CD4-positive, CD25-positive, alpha-beta regulatory T cell (primary cell): ENCODE measurements around the gene ITFG1. TPM values are rescaled to one million over a fixed set of nuclear protein-coding genes. Genes with fewer than 3 reads are reported as not detected.

ENCODE experiments used
- ATAC-seq, 2 donors: fragments of 150-1000 bp; cut with Tn5 transposase; one replicate each; pipeline ENCODE4 v1.10.0; 2021; ENCODE audit warnings: low read depth in 2 of 2, moderate number of reproducible peaks in 2 of 2, moderate library complexity in 1 of 2
- DNase-seq, 3 donors: peaks; one replicate each; pipeline versions ENCODE4 v3.0.0 to v3.0.0-alpha.2; 2012 to 2022; ENCODE audit warnings: mixed read lengths in 1 of 3
- H3K27ac ChIP-seq: one replicate; pipeline ENCODE4 v1.7.0; 2013; ENCODE audit warnings: mild to moderate bottlenecking, low read length; ENCODE audit not compliant: insufficient read depth, poor library complexity, severe bottlenecking
- H3K27me3 ChIP-seq: one replicate; pipeline ENCODE4 v1.7.0; 2013; ENCODE audit warnings: low read length; ENCODE audit not compliant: control insufficient read depth, insufficient read depth
- H3K36me3 ChIP-seq: one replicate; pipeline ENCODE4 v1.7.0; 2013; ENCODE audit warnings: mild to moderate bottlenecking, low read length, moderate library complexity; ENCODE audit not compliant: control insufficient read depth, insufficient read depth
- H3K4me1 ChIP-seq: 2 replicates; pipeline ENCODE4 v1.7.0; 2013; ENCODE audit warnings: mild to moderate bottlenecking, low read length; ENCODE audit not compliant: insufficient read depth, control insufficient read depth, poor library complexity, severe bottlenecking
- H3K4me3 ChIP-seq: one replicate; pipeline ENCODE4 v1.7.0; 2013; ENCODE audit warnings: low read depth, mild to moderate bottlenecking, low read length, moderate library complexity
- H3K9me3 ChIP-seq, 2 experiments: 1 replicate in 1 of 2; 2 replicates in 1 of 2; pipeline ENCODE4 v1.7.0; 2013; ENCODE audit warnings: low read length in 2 of 2, mild to moderate bottlenecking in 1 of 2, moderate library complexity in 1 of 2; ENCODE audit not compliant: control insufficient read depth in 2 of 2
- H3K27ac Mint-ChIP-seq, 3 donors: one replicate each; pipeline ENCODE4 v1.8.0; 2020 to 2022; ENCODE audit warnings: mild to moderate bottlenecking in 3 of 3, mixed read lengths in 3 of 3, moderate library complexity in 2 of 3
- H3K27me3 Mint-ChIP-seq: one replicate; pipeline ENCODE4 v1.8.0; 2022; ENCODE audit warnings: mild to moderate bottlenecking, mixed read lengths
- H3K36me3 Mint-ChIP-seq: one replicate; pipeline ENCODE4 v1.8.0; 2020; ENCODE audit warnings: mixed read lengths
- H3K4me1 Mint-ChIP-seq, 4 donors: one replicate each; pipeline ENCODE4 v1.8.0; 2020 to 2022; ENCODE audit warnings: mixed read lengths in 4 of 4, mild to moderate bottlenecking in 1 of 4
- H3K4me3 Mint-ChIP-seq, 4 donors: one replicate each; pipeline ENCODE4 v1.8.0; 2020 to 2022; ENCODE audit warnings: mild to moderate bottlenecking in 4 of 4, mixed read lengths in 4 of 4, moderate library complexity in 3 of 4
- H3K9me3 Mint-ChIP-seq, 7 donors: one replicate each; pipeline ENCODE4 v1.8.0; 2020 to 2022; ENCODE audit warnings: mixed read lengths in 7 of 7, mild to moderate bottlenecking in 3 of 7, moderate library complexity in 2 of 7
- polyA plus RNA-seq, 4 donors: library from polyadenylated mRNA; unstranded; fragments of 300-500 nt; fragmentation: Illumina TruSeq; gene quantifications; one replicate each; pipeline ENCODE4 v1.2.3, GENCODE V29; 2021
- total RNA-seq: library from RNA; stranded (reverse); gene quantifications from one replicate; pipeline ENCODE4 v1.2.3, GENCODE V29; 2022

Gene ITFG1
- total and polyA plus RNA-seq, 5 donors from 2014 or later, result 30.1 to 47.6 (median 35.9) TPM

GRCh38 chr16:47408491-47408890 lies 52.4 kb downstream of the ITFG1 start:
- no peak overlapping the region for H3K27ac ChIP-seq
- H3K27me3 ChIP-seq, result no peaks in the 10 kb centered on the region
- peaks cover 9 to 39% (median 22%) of the 10 kb centered on the region in 4 donors for H3K4me1 Mint-ChIP-seq
- H3K27ac Mint-ChIP-seq, result no peak overlapping the region
- no peak for ATAC-seq
- H3K27me3 Mint-ChIP-seq, result no peaks in the 10 kb centered on the region
- H3K4me3 Mint-ChIP-seq, result no peak overlapping the region
- H3K9me3 ChIP-seq, result no peaks in the 10 kb centered on the region
- no peak overlapping the region for H3K4me3 ChIP-seq
- H3K4me1 ChIP-seq, result peaks cover 11% of the 10 kb centered on the region
- H3K36me3 Mint-ChIP-seq, result peaks cover 44% of the 10 kb centered on the region
- no peak for DNase-seq
- H3K36me3 ChIP-seq, result peaks cover 2% of the 10 kb centered on the region
- no peaks in the 10 kb centered on the region for H3K9me3 Mint-ChIP-seq

- H3K9me3 Mint-ChIP-seq, result no peaks in the 10 kb centered on the region
- no peak overlapping the region for H3K27ac ChIP-seq
- H3K4me1 ChIP-seq, result peaks cover 7% of the 10 kb centered on the region
- no peaks in the 10 kb centered on the region for H3K27me3 ChIP-seq
- no peak overlapping the region for H3K4me3 Mint-ChIP-seq
- H3K4me1 Mint-ChIP-seq, result peaks cover 30 to 42% (median 33%) of the 10 kb centered on the region in 4 donors
- H3K36me3 ChIP-seq, result peaks cover 6% of the 10 kb centered on the region
- peaks cover 32% of the 10 kb centered on the region for H3K36me3 Mint-ChIP-seq
- no peak for ATAC-seq
- no peak for DNase-seq
- no peak overlapping the region for H3K4me3 ChIP-seq
- no peaks in the 10 kb centered on the region for H3K9me3 ChIP-seq
- H3K27ac Mint-ChIP-seq, result peak overlapping the region in 1 of 3 donors; percentile 18
- H3K27me3 Mint-ChIP-seq, result no peaks in the 10 kb centered on the region
Observed at GRCh38 chr16:47395733-47396498, 64.9 kb downstream of the ITFG1 start.

- no peaks in the 10 kb centered on the region for H3K27me3 ChIP-seq
- no peaks in the 10 kb centered on the region for H3K27me3 Mint-ChIP-seq
- peaks cover 20% of the 10 kb centered on the region for H3K36me3 Mint-ChIP-seq
- peak overlapping the region in 2 of 3 donors; percentile 21 to 70 for H3K27ac Mint-ChIP-seq
- H3K4me3 Mint-ChIP-seq, result no peak overlapping the region
- peaks cover 7% of the 10 kb centered on the region for H3K4me1 ChIP-seq
- H3K27ac ChIP-seq, result no peak overlapping the region
- ATAC-seq, result peak in 1 of 2 donors; percentile 28
- H3K9me3 Mint-ChIP-seq, result no peaks in the 10 kb centered on the region
- peaks cover 6% of the 10 kb centered on the region for H3K36me3 ChIP-seq
- H3K9me3 ChIP-seq, result no peaks in the 10 kb centered on the region
- DNase-seq, result peak in 1 of 3 donors; percentile 30
- no peak overlapping the region for H3K4me3 ChIP-seq
- H3K4me1 Mint-ChIP-seq, result peaks cover 21 to 34% (median 30%) of the 10 kb centered on the region in 4 donors
Observed at GRCh38 chr16:47392081-47392480, 68.8 kb downstream of the ITFG1 start.

GRCh38 chr16:47388705-47389104 lies 72.2 kb downstream of the ITFG1 start:
- Mint-ChIP-seq H3K4me1 (peaks cover 7 to 21% (median 17%) of the 10 kb centered on the region in 4 donors), H3K4me3 (no peak overlapping the region), H3K9me3 (no peaks in the 10 kb centered on the region), H3K27ac (no peak overlapping the region), H3K27me3 (no peaks in the 10 kb centered on the region), H3K36me3 (peaks cover 14% of the 10 kb centered on the region)
- H3K4me1 ChIP-seq, result peaks cover 7% of the 10 kb centered on the region
- H3K4me3 ChIP-seq, result no peak overlapping the region
- DNase-seq, result no peak
- ATAC-seq, result no peak
- no peaks in the 10 kb centered on the region for H3K9me3 ChIP-seq
- no peak overlapping the region for H3K27ac ChIP-seq
- no peaks in the 10 kb centered on the region for H3K27me3 ChIP-seq
- H3K36me3 ChIP-seq, result peaks cover 3% of the 10 kb centered on the region

GRCh38 chr16:47387026-47387734 lies 73.7 kb downstream of the ITFG1 start:
- Histone ChIP-seq H3K27ac (no peak overlapping the region), H3K9me3 (no peaks in the 10 kb centered on the region), H3K4me3 (no peak overlapping the region), H3K4me1 (peaks cover 3% of the 10 kb centered on the region), H3K27me3 (no peaks in the 10 kb centered on the region), H3K36me3 (peaks cover 3% of the 10 kb centered on the region)
- Mint-ChIP-seq H3K27ac (peak overlapping the region in 1 of 3 donors; percentile 72), H3K9me3 (no peaks in the 10 kb centered on the region), H3K4me1 (peaks cover 4 to 9% (median 7%) of the 10 kb centered on the region in 4 donors), H3K36me3 (peaks cover 14% of the 10 kb centered on the region), H3K4me3 (no peak overlapping the region), H3K27me3 (no peaks in the 10 kb centered on the region)
- DNase-seq (no peak), ATAC-seq (no peak)

GRCh38 chr16:47386201-47386718 lies 74.6 kb downstream of the ITFG1 start:
- H3K36me3 Mint-ChIP-seq, result peaks cover 14% of the 10 kb centered on the region
- Histone ChIP-seq H3K27ac (no peak overlapping the region), H3K4me1 (no peaks in the 10 kb centered on the region), H3K4me3 (no peak overlapping the region), H3K36me3 (peaks cover 3% of the 10 kb centered on the region), H3K27me3 (no peaks in the 10 kb centered on the region), H3K9me3 (no peaks in the 10 kb centered on the region)
- no peak for DNase-seq
- H3K4me1 Mint-ChIP-seq, result peaks cover 0 to 5% (median 3%) of the 10 kb centered on the region in 4 donors
- H3K27ac Mint-ChIP-seq, result peak overlapping the region in 1 of 3 donors; percentile 72
- H3K4me3 Mint-ChIP-seq, result no peak overlapping the region
- H3K9me3 Mint-ChIP-seq, result no peaks in the 10 kb centered on the region
- ATAC-seq, result no peak
- H3K27me3 Mint-ChIP-seq, result no peaks in the 10 kb centered on the region

GRCh38 chr16:47382362-47382761 lies 78.5 kb downstream of the ITFG1 start:
- no peak for ATAC-seq
- Histone ChIP-seq H3K27me3 (no peaks in the 10 kb centered on the region), H3K4me1 (no peaks in the 10 kb centered on the region), H3K4me3 (no peak overlapping the region), H3K27ac (no peak overlapping the region), H3K36me3 (peaks cover 3% of the 10 kb centered on the region), H3K9me3 (no peaks in the 10 kb centered on the region)
- Mint-ChIP-seq H3K27me3 (no peaks in the 10 kb centered on the region), H3K4me3 (no peak overlapping the region), H3K9me3 (no peaks in the 10 kb centered on the region), H3K4me1 (peaks cover 0 to 11% (median 1%) of the 10 kb centered on the region in 4 donors), H3K27ac (no peak overlapping the region), H3K36me3 (peaks cover 16% of the 10 kb centered on the region)
- DNase-seq, result no peak
